HepG2 (cell line): Measurements from ENCODE around the gene FAM219A. TPM values are rescaled to one million over a fixed set of nuclear protein-coding genes. Genes with fewer than 3 reads are reported as not detected.

Experiments used
- ATAC-seq: fragments of 200-7000 bp; cut with Tn5 transposase; 3 replicates; pipeline ENCODE4 v1.9.1; 2020; ENCODE audit warnings: mild to moderate bottlenecking, moderate library complexity
- BruUV-seq: library from RNA; stranded (reverse); fragments of 400-500 nt; replicated peaks from 2 replicates; lab custom pipeline; 2021; lab: Mats Ljungman, UMichigan
- CTCF ChIA-PET: fragments of 300-600 bp; formaldehyde crosslinking; extraction: SDS; loops from one replicate; lab custom pipeline; 2021; ENCODE audit warnings: low total read pairs, inconsistent platforms, low intra/inter-chr PET ratio; lab: Yijun Ruan, JAX
- POLR2A ChIA-PET: fragments of 350-600 bp; sonication (Branson Sonifier 250); formaldehyde crosslinking; loops from one replicate; lab custom pipeline; 2020; ENCODE audit warnings: antibody characterized with exemption, inconsistent platforms; lab: Yijun Ruan, JAX
- DNase-seq: peaks from one replicate; pipeline ENCODE4 v3.0.0-alpha.2; 2015; ENCODE audit warnings: low spot score
- FAIRE-seq: peaks from 3 replicates; lab custom pipeline; 2011; peaks lifted over from hg19 to GRCh38; lab: Jason Lieb, UNC
- H2AFZ ChIP-seq: one replicate; pipeline ENCODE4 v1.6.1; 2011; ENCODE audit warnings: low read length, inconsistent platforms
- H3K27ac ChIP-seq: fragments of 300-600 bp; 3 replicates; pipeline ENCODE4 v1.8.0; 2011; ENCODE audit warnings: mixed run types, mild to moderate bottlenecking, mixed read lengths, low read length, inconsistent platforms; ENCODE audit not compliant: insufficient read depth; ENCODE audit errors: extremely low read length
- H3K27me3 ChIP-seq, 2 experiments: fragments of 200-600 bp in 1 of 2; 2 replicates in 1 of 2; 3 replicates in 1 of 2; pipeline versions ENCODE4 v1.6.0 to v1.8.0; 2011; ENCODE audit warnings: low read length in 2 of 2, mild to moderate bottlenecking in 2 of 2, moderate library complexity in 2 of 2, inconsistent platforms in 1 of 2; ENCODE audit not compliant: insufficient read depth in 2 of 2, control insufficient read depth in 1 of 2
- H3K36me3 ChIP-seq, 2 experiments: fragments of 200-600 bp in 1 of 2; replicated peaks in 1 of 2; 2 replicates in 1 of 2; 3 replicates in 1 of 2; pipeline versions ENCODE4 v1.5.1 to v1.8.0; 2011; ENCODE audit warnings: low read length in 2 of 2, inconsistent platforms in 1 of 2; ENCODE audit not compliant: insufficient read depth in 2 of 2, control insufficient read depth in 1 of 2
- H3K4me1 ChIP-seq: 2 replicates; pipeline ENCODE4 v1.5.1; 2012; ENCODE audit warnings: low read length, inconsistent platforms; ENCODE audit not compliant: insufficient read depth
- H3K4me2 ChIP-seq: 2 replicates; pipeline ENCODE4 v1.6.0; 2011; ENCODE audit warnings: low read depth, low read length, inconsistent platforms
- H3K4me3 ChIP-seq, 3 experiments: fragments of 200-600 bp in 1 of 3; sonication (generic), shearing (Covaris generic) in 1 of 3; replicated peaks in 1 of 3; 2 replicates each; pipeline ENCODE4 v1.5.1; 2011 to 2016; ENCODE audit warnings: low read length in 3 of 3, inconsistent platforms in 2 of 3, low read depth in 2 of 3, mild to moderate bottlenecking in 2 of 3, control low read depth in 1 of 3, mixed read lengths in 1 of 3; ENCODE audit not compliant: insufficient read depth in 1 of 3
- H3K79me2 ChIP-seq: one replicate; pipeline ENCODE4 v1.6.1; 2011; ENCODE audit warnings: low read length, inconsistent platforms; ENCODE audit not compliant: insufficient read depth
- H3K9ac ChIP-seq: 2 replicates; pipeline ENCODE4 v1.6.0; 2011; ENCODE audit warnings: mild to moderate bottlenecking, low read depth, low read length, inconsistent platforms; ENCODE audit not compliant: insufficient read depth
- H3K9me3 ChIP-seq: 2 replicates; pipeline ENCODE4 v1.5.1; 2012; ENCODE audit warnings: mild to moderate bottlenecking, low read length
- H4K20me1 ChIP-seq: 2 replicates; pipeline ENCODE4 v1.6.0; 2011; ENCODE audit warnings: inconsistent platforms, mild to moderate bottlenecking, low read length, moderate library complexity; ENCODE audit not compliant: insufficient read depth
- AHR ChIP-seq: IDR thresholded peaks from 2 replicates; pipeline ENCODE4 v1.6.1; 2018; ENCODE audit warnings: missing genetic modification reagents, missing compliant biosample characterization
- ATF5 ChIP-seq: sonication (generic); formaldehyde crosslinking; IDR thresholded peaks from 2 replicates; pipeline ENCODE4 v1.4.0; 2020; ENCODE audit warnings: mild to moderate bottlenecking, low read depth, missing genetic modification reagents
- CEBPZ ChIP-seq: IDR thresholded peaks from 2 replicates; pipeline ENCODE4 v1.6.1; 2012; ENCODE audit warnings: low read length, improper control_type of control experiment
- MAFF ChIP-seq: IDR thresholded peaks from 2 replicates; pipeline ENCODE4 v1.6.1; 2011; ENCODE audit warnings: low read depth, low read length, improper control_type of control experiment
- MIER2 ChIP-seq: IDR thresholded peaks from 2 replicates; pipeline ENCODE4 v1.6.1; 2016; ENCODE audit warnings: missing biosample characterization, missing genetic modification reagents
- NONO ChIP-seq, 2 experiments: fragments of 450-650 bp in 1 of 2; sonication (generic) in 1 of 2; formaldehyde crosslinking in 1 of 2; IDR thresholded peaks in 1 of 2; conservative IDR thresholded peaks in 1 of 2; 2 replicates each; pipeline versions ENCODE4 v1.6.1 to v1.8.0; 2017 to 2022; ENCODE audit warnings: mild to moderate bottlenecking in 1 of 2, missing genetic modification reagents in 1 of 2, moderate library complexity in 1 of 2
- NR0B2 ChIP-seq: sonication (generic); formaldehyde crosslinking; IDR thresholded peaks from 2 replicates; pipeline ENCODE4 v1.4.0; 2020; ENCODE audit warnings: mild to moderate bottlenecking, missing genetic modification reagents
- SSRP1 ChIP-seq: IDR thresholded peaks from 2 replicates; pipeline ENCODE4 v1.6.1; 2016; ENCODE audit warnings: control low read depth
- XBP1 ChIP-seq: sonication (generic); formaldehyde crosslinking; IDR thresholded peaks from 2 replicates; pipeline ENCODE4 v1.5.0; 2020; ENCODE audit warnings: missing genetic modification reagents
- ZFP91 ChIP-seq: sonication (generic); formaldehyde crosslinking; IDR thresholded peaks from 2 replicates; pipeline ENCODE4 v1.9.0; 2022; ENCODE audit warnings: missing genetic modification reagents, mild to moderate bottlenecking, borderline replicate concordance
- ZNF264 ChIP-seq: sonication (generic); formaldehyde crosslinking; IDR thresholded peaks from 2 replicates; pipeline ENCODE4 v1.4.0; 2020; ENCODE audit warnings: missing genetic modification reagents
- ZNF33B ChIP-seq: sonication (generic); formaldehyde crosslinking; IDR thresholded peaks from 2 replicates; pipeline ENCODE4 v1.5.1; 2020; ENCODE audit warnings: mild to moderate bottlenecking, missing genetic modification reagents
- ZNF7 ChIP-seq: IDR thresholded peaks from 2 replicates; pipeline ENCODE4 v1.6.1; 2016; ENCODE audit warnings: missing biosample characterization, missing genetic modification reagents
- ZNF768 ChIP-seq: sonication (generic); formaldehyde crosslinking; IDR thresholded peaks from 2 replicates; pipeline ENCODE4 v1.4.0; 2020; ENCODE audit warnings: missing genetic modification reagents
- ZNF891 ChIP-seq: sonication (generic); formaldehyde crosslinking; IDR thresholded peaks from 2 replicates; pipeline ENCODE4 v1.5.0; 2020; ENCODE audit warnings: mild to moderate bottlenecking, missing genetic modification reagents
- WGBS: methylation state at CpG from one replicate; pipeline ENCODE4 v1.1.6; 2017; ENCODE audit warnings: low lambda C conversion rate; 5-methylcytosine and 5-hydroxymethylcytosine counted together
- in situ Hi-C: cut with HindIII; loops from 2 replicates; pipeline ENCODE4 v1.10.0; 2017; ENCODE audit warnings: low pct_unique_long_range_greater_than_20kb; ENCODE audit not compliant: extremely low pct_ligation_motif_present
- intact Hi-C: fragments of 100-400 bp; cut with micrococcal nuclease; formaldehyde crosslinking; loops from one replicate; pipeline ENCODE4 v1.10.0; 2022; ENCODE audit not compliant: unreplicated experiment
- polyA plus RNA-seq, 8 experiments: library from polyadenylated mRNA; depleted of rRNA in 3 of 8; stranded (reverse) in 7 of 8; unstranded in 1 of 8; fragments of >200 nt; fragmentation: Illumina TruSeq in 4 of 8; extraction: Trizol in 4 of 8; gene quantifications; 2 replicates each; pipeline versions ENCODE4 v1.2.1 to v1.2.3, GENCODE V29; 2011 to 2016; ENCODE audit warnings: low read depth in 4 of 8, missing spikeins in 1 of 8, mixed read lengths in 1 of 8; ENCODE audit not compliant: insufficient read depth in 1 of 8
- total RNA-seq, 5 experiments: library from RNA; depleted of rRNA; stranded (reverse); fragments of >200 nt; fragmentation: Illumina TruSeq; extraction: Trizol; gene quantifications; 2 replicates each; pipeline ENCODE4 v1.2.3, GENCODE V29; 2016; ENCODE audit warnings: low read depth in 1 of 5
- TF ChIP-seq, protein P1 (sequence below): sonication (generic); formaldehyde crosslinking; IDR thresholded peaks from 2 replicates; pipeline ENCODE4 v1.8.1; 2022; ENCODE audit warnings: low read depth, mild to moderate bottlenecking, missing genetic modification reagents

The FAM219A gene
- total and polyA plus RNA-seq, 2 of the 13 experiments (the other 11 are each of a cell fraction or from before 2014, with no cell fraction given) = 3.9 to 6.4 TPM

DNA sequence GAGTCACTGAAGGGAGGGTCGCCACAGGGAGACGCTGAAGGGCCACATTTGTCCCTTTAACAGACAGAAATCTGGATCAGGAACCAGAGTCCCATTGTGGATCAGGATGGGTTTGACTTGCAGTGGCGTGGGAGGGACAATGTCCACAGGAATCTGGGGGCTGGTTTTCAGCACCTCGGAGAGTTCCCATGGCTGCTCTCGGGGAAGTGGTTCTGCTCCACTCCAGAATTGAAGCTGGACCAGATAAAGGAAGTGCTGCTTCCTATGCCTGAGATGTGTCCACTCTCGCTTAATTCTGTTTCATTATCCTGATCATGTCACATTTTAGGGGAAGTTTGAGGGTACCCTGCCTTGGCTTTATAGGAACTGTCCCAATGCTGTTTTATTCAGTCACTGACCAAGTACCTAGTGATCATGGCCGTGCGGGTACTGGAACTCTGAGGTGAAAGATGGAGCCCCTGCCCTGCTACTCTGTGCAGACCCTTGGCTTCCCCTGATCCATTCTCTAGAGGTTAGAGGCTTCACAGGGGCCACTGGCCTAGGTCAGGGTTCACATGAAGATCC is 35.7 kb upstream of the FAM219A start:
- CTCF ChIA-PET = no interaction called here
- H4K20me1 ChIP-seq = no peaks in the 10 kb centered on the region
- H3K36me3 ChIP-seq = no peaks in the 10 kb centered on the region
- no peak overlapping the region for H3K27ac ChIP-seq
- no peak overlapping the region for H3K9ac ChIP-seq
- no TSS peak for BruUV-seq
- H3K4me1 ChIP-seq = no peaks in the 10 kb centered on the region
- 42% methylated on average over 6 of the region's 8 CpGs for WGBS
- in situ Hi-C loops (no loop called here), intact Hi-C loops (no loop called here)
- H3K79me2 ChIP-seq = no peaks in the 10 kb centered on the region
- FAIRE-seq (no peak), DNase-seq (no peak), ATAC-seq (peak; percentile 53)
- POLR2A ChIA-PET = no interaction called here
- peaks cover 0 to 3% of the 10 kb centered on the region in 2 experiments; a peak in 1 of 5 replicates for H3K27me3 ChIP-seq
- H3K4me2 ChIP-seq = no peak overlapping the region
- no peak overlapping the region for H2AFZ ChIP-seq
- no peak overlapping the region for H3K4me3 ChIP-seq
- H3K9me3 ChIP-seq = no peaks in the 10 kb centered on the region
- TF ChIP-seq ZNF264 (CRISPR knock-in tag) = 0 out of 2 replicates have a peak, but pooled peaks have one; percentile 24
- TF ChIP-seq ZNF7 (CRISPR knock-in tag) = 0 out of 2 replicates have a peak, but pooled peaks have one; percentile 7
- no peak for TF ChIP-seq ZNF891 (CRISPR knock-in tag)
- peak; percentile 98 for TF ChIP-seq MIER2 (CRISPR knock-in tag)
- no peak for TF ChIP-seq SSRP1 (CRISPR knock-in tag)
- TF ChIP-seq XBP1 = no peak
- TF ChIP-seq, protein P1, sequence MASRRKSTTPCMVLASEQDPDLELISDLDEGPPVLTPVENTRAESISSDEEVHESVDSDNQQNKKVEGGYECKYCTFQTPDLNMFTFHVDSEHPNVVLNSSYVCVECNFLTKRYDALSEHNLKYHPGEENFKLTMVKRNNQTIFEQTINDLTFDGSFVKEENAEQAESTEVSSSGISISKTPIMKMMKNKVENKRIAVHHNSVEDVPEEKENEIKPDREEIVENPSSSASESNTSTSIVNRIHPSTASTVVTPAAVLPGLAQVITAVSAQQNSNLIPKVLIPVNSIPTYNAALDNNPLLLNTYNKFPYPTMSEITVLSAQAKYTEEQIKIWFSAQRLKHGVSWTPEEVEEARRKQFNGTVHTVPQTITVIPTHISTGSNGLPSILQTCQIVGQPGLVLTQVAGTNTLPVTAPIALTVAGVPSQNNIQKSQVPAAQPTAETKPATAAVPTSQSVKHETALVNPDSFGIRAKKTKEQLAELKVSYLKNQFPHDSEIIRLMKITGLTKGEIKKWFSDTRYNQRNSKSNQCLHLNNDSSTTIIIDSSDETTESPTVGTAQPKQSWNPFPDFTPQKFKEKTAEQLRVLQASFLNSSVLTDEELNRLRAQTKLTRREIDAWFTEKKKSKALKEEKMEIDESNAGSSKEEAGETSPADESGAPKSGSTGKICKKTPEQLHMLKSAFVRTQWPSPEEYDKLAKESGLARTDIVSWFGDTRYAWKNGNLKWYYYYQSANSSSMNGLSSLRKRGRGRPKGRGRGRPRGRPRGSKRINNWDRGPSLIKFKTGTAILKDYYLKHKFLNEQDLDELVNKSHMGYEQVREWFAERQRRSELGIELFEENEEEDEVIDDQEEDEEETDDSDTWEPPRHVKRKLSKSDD (CRISPR knock-in tag) = no peak
- TF ChIP-seq ZNF33B (CRISPR knock-in tag) = no peak
- no peak for TF ChIP-seq NONO (IDR thresholded peaks at IDR 0.05)
- TF ChIP-seq NONO (CRISPR knock-in tag; conservative IDR thresholded peaks at IDR 0.05) = no peak
- 0 out of 2 replicates have a peak, but pooled peaks have one; percentile 26 for TF ChIP-seq AHR (CRISPR knock-in tag)
- TF ChIP-seq ATF5 = no peak
- no peak for TF ChIP-seq NR0B2 (CRISPR knock-in tag)
- TF ChIP-seq ZNF768 (CRISPR knock-in tag) = no peak
- no peak for TF ChIP-seq ZFP91 (CRISPR knock-in tag)
- no peak for TF ChIP-seq CEBPZ
- no peak for TF ChIP-seq MAFF
